T follicular helper cell (primary cell): Measurements from ENCODE around the gene STOML3.
"Not testable (repeated sequence)": the region's sequence is repeated elsewhere in the genome, so short reads cannot be mapped to it uniquely, and the experiment has no call there.

Experiments used
- DNase-seq: peaks from one replicate; pipeline ENCODE4 v3.0.0-alpha.2; 2020; ENCODE audit warnings: low read depth
- total RNA-seq, 2 experiments: gene quantifications; one replicate each; lab custom pipeline; 2026; lab: John Stamatoyannopoulos, UW

The STOML3 gene
- 0 reads per million in 2 experiments for total RNA-seq

DNA sequence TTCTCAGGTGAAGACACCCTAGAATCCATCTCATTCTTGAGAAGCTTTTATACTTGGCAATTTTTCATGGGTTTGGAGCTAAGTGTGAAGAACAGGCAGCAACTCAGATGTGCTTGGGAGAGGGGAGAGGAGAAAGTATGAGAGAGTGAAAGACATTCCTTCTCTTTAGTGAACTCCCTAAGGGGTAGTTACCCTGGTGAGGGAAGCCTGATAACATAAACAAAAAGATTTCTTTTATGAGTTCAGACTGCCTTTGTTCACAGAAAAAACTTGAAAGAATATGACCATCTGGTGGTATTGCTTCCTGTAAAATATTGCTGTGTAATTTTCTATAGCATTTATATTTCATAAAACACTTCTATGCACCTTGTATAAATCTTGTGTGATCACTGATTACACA is at the start of gene STOML3:
TSS of gene STOML3 (minus strand) at position 139 of the 400 bp plus-strand sequence. CDS start at position 29, 110 bp downstream.
- DNase-seq = no peak

DNA sequence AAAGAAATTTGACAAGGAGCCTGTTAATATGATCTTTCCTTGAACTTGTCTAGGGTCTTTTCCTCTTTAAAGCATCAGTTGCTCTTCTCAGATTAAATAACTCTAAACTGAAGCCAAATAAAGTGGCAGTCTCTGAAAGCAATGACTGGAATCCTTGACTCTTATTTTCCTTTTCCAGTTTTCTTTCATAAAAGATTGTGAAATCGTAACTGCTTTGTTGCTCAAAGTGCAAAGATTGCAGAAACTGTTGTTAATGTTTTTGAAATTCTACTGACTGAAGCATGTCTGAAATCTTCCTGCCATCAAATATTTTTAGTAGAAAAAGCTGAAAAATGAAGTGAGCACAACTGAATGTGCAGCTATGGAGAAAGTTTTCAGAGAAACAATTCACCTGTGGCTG is 49.6 kb upstream of the STOML3 start:
- no peak for DNase-seq

- no peak for DNase-seq
These were observed 48.4 kb upstream of the STOML3 start for GRCh38 chr13:39039041-39039440.

GRCh38 chr13:39038569-39039030 is 48.0 kb upstream of the STOML3 start:
- peak; percentile 30 for DNase-seq

GRCh38 chr13:39037880-39038568 is 47.4 kb upstream of the STOML3 start, which contains the start of the genes NHLRC3 and PROSER1:
Gene NHLRC3 (plus strand): TSS chr13:39038456. CDS start chr13:39038640, 184 bp downstream.
Gene PROSER1 (minus strand): TSS chr13:39038089. CDS start chr13:39037242, 847 bp downstream.
- DNase-seq = peak; percentile 66

- DNase-seq = peak; percentile 25
These were observed 46.8 kb upstream of the STOML3 start for GRCh38 chr13:39037410-39037879.

DNA sequence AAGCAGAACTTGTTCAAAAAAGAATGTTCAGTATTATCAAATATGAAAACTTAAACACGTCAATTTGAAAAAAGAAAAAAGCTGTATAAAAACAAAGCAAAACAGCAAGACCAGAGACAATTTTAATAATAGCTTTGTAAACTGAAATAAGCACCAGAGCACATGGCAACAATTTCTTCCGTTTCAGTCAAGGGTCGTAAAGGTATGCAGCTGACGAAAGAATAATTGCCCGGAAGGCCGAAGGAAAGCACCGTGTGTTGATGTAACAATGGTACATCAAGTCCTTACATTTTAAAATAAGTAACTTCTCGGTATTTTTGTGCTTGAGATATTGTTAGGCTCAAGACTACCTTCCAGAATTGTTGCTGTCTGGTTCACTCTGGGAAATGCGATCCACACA is 45.6 kb upstream of the STOML3 start:
- DNase-seq = no peak

- no peak for DNase-seq
These were observed 45.2 kb upstream of the STOML3 start for GRCh38 chr13:39035799-39036198.

DNA sequence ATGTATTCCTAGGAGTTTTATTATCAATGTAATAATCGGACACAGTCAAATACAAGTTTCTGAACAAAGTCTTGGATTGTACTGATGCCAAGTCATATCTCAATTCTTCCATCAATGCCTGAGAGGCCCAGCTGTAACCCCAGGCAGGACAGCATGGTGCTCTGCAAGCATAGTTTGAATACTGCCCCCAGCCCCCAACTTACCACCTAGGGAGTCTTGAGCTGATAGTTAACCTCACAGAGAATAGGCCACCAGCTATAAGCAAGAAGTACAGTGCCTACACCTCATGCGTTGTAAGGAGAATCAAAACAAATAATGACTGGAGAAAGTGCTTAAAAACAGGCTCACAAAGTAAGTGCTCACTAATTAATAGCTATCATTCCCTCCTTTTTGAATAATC is 44.6 kb upstream of the STOML3 start:
- DNase-seq = no peak

DNA sequence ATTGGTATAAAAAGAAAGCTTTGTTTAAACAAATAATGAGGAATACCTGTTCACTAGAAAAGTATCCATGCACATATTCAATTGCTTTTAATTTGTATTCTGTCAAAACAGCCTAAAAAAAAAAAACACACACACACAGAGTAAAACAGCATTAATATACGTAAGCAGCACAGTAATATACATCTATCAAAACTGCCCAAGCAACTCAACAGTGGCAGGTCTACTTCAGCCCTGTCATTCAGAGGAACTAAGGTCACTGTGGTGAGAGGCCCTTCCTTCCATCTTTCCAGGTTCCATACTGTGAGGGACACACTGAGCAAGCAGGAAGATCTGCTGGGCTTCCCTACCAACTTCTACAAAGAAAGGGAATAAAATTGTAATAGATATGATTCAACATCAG is 43.5 kb upstream of the STOML3 start:
- DNase-seq = no peak

GRCh38 chr13:39032150-39032549 is 41.5 kb upstream of the STOML3 start:
- no peak for DNase-seq

- no peak for DNase-seq
These were observed 34.8 kb upstream of the STOML3 start for GRCh38 chr13:39025433-39025839.

DNA sequence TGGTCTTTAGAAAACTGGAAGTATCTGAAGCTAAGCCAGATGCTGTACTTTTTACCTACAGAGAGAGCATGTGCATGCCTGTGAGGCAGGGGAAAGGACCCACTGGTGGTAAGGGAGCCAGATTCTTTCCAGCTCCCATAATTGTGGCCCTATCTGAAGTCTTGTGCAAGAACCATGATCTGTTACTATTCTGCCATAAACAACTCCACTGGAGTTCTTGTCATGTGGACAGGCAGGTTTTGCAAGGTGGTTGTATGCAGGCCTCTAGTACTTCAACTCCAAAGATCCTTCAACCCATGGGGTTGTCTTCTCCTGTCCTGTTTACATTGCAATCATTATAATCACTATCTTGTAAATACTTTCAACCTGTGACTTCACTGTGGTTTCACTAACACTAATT is 33.1 kb upstream of the STOML3 start:
- DNase-seq = no peak

DNA sequence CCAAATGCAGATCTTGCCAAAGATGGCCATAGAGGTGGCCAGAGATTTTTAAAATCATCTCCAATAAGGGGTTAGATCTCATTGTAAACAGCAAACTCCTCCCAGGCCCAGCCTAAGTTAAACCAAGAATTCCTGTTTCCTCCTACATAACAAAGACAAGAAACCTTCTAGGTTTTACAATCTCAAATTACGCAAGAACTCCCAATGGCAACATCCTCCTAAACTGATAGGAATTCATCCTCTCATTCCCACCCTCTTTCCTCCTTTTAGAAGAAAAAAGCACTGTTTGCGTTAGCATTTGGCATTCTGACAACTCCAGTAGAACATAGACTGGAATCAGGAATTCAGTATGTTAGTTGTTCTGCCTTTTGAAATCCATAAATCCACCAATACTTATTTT is 32.7 kb upstream of the STOML3 start:
- DNase-seq = no peak

- no peak for DNase-seq
These were observed 30.3 kb upstream of the STOML3 start for GRCh38 chr13:39020853-39021462.

GRCh38 chr13:39016787-39017186 is 26.2 kb upstream of the STOML3 start:
- DNase-seq = no peak

- no peak for DNase-seq
These were observed 25.5 kb upstream of the STOML3 start for GRCh38 chr13:39016087-39016486.

GRCh38 chr13:39013462-39013861 is 22.8 kb upstream of the STOML3 start:
- no peak for DNase-seq

- DNase-seq = no peak
These were observed 22.0 kb upstream of the STOML3 start for GRCh38 chr13:39012608-39013007.

DNA sequence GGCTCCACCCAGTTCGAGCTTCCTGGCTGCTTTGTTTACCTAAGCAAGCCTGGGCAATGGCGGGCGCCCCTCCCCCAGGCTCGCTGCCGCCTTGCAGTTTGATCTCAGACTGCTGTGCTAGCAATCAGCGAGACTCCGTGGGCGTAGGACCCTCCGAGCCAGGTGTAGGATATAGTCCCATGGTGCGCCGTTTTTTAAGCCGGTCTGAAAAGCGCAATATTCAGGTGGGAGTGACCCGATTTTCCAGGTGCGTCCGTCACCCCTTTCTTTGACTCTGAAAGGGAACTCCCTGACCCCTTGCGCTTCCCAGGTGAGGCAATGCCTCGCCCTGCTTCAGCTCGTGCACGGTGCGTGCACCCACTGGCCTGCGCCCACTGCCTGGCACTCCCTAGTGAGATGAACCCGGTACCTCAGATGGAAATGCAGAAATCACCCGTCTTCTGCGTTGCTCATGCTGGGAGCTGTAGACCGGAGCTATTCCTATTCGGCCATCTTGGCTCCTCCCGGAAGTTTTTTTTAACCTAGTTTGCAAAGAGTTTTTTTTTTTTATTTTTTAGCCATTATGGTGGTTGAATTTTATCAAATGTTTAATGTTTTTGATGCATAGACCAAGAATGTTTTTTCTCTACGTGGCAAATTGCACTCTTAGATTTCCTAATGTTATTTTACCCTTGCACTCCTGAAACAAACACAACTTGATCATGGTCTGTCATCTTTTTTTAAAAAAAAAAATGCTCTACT is 15.9 kb upstream of the STOML3 start:
- not testable (repeated sequence) for DNase-seq

DNA sequence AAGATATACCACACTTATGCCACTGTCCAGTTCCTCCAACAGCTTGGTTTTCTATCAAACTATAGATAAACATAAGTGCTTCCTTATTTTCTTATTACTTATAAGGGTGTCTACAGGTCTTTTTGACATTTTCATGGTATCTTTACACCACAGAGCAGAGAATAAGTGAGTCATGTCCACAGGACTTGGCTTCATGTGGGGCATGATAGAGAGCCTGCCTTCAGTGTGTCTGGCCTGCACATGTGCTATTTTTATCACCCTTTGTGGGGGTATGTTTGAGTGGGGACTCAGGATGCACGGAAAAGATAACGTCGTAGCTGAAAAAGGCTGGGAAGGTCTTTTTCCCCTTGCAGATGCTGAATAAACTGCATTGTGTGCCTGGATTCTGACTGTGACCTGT is 8.1 kb upstream of the STOML3 start:
- no peak for DNase-seq

GRCh38 chr13:38993381-38993780 is 2.8 kb upstream of the STOML3 start:
- no peak for DNase-seq

- no peak for DNase-seq
These were observed 9.5 kb downstream of the STOML3 start for GRCh38 chr13:38981096-38981495.
